CD1c-positive myeloid dendritic cell (primary cell): ENCODE measurements around the gene FAM167B.
"Not testable (repeated sequence)": the region's sequence is repeated elsewhere in the genome, so short reads cannot be mapped to it uniquely, and the experiment has no call there.

Experiments
- DNase-seq: peaks from one replicate; pipeline ENCODE4 v3.0.0-alpha.2; 2016; ENCODE audit errors: extremely low spot score

The FAM167B gene

DNA sequence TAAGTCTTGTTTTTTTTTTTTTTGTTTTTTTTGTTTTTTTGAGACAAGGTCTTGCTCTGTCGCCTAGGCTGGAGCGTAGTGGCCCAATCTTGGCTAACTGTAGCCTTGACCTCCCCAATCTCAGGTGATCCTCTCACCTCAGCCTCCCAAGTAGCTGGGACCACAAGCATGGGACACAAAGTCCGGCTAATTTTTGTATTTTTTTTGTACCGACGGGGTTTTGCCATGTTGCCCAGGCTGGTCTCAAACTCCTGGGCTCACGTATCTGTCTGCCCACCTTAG, 10.1 kb downstream of the FAM167B start:
- DNase-seq: no peak

DNA sequence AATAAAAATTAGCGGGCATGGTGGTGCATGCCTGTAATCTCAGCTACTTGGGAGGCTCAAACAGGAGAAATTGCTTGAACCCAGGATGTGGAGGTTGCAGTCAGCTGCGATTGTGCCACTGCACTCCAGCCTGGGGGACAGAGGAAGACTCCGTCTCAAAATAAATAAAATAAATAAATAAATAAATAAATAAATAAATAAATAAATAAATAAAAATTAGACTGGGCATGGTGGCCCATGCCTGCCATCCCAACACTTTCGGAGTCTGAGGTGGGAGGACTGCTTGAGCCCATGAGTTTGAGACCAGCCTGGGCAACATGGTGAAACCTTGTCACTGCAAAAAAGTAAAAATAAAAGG, 16.2 kb downstream of the FAM167B start:
- not testable (repeated sequence) for DNase-seq

DNA sequence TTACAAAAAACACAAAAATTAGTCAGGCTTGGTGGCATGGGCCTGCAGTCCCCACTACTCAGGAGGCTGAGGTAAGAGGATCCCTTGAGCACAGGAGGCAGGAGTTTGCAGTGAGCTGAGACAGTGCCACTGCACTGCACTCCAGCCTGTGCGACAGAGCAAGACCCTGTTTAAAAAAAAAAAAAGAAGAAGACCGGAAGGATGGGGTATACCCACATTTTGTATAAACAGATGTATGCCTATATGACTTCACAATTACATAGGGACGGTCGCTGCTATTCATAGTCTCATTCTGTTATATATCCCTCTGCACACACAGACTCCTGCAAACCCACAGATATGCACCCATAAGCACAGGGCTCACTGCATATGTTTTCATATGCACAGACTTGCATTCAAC, 16.7 kb downstream of the FAM167B start:
- DNase-seq: no peak

DNA sequence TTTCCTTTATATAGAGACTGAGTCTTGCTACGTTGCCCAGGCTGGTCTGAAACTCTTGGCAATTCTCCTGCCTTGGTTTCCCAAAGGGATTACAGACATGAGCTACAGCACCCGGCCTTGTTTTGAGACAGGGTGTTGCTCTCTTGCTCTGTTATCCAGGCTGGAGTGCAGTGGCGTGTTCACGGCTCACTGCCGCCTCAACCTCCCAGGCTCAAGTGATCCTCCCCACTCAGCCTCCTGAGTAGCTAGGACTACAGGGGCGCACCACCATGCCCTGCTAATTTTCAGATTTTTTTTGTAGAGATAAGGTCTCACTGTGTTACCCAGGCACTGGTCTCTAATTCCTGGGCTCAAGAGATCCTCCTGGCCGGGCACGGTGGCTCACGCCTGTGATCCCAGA, 18.8 kb downstream of the FAM167B start:
- no peak for DNase-seq

DNA sequence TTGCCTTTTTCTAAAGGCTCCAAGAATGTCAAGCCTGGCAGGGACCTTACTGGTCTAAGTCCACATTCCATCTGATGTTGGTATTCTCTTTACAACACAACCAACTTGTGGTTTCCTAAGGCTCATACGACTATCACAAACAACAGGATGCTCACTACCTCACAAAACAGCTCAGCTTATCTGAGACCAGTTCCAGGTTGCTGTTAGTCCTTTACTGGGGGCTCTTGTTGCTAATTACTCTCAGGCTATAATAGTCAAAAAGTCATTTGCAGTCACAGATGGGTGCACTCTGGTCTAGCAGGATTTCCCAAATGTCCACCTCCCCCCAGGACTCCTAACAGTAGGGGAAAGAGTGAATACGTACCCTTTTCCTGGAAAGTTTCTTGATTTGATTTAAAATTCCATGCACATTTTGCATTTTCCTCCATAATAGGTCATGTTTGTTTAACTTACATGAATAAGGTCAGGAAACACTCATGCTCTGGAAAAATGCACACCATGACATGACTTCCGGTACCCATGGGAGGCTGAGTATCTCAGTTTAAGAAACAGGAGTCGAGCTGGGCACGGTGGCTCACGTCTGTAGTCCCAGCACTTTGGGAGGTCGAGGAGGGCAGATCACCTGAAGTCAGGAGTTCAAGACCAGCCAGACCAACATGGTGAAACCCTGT, 20.0 kb downstream of the FAM167B start:
- no peak for DNase-seq

DNA sequence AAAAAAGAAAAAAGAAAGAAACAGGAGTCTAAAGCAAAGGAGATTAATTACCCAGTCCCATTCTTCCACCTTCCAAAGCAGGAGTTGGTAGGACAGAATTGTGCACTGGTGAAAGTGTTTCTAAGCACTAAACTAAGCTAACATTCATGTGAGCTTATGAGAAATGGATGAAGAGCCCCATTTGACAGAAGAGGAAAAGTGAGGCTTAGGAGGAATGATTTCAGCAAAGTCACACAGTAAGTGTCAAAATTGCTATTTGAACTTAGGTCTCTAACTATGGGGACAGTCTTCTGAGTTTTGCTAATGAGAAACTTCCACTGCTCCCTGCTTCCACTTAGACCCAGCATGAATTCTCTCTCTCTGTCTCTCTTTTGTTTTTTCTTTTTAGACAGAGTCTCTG, 22.7 kb downstream of the FAM167B start:
- DNase-seq: no peak

DNA sequence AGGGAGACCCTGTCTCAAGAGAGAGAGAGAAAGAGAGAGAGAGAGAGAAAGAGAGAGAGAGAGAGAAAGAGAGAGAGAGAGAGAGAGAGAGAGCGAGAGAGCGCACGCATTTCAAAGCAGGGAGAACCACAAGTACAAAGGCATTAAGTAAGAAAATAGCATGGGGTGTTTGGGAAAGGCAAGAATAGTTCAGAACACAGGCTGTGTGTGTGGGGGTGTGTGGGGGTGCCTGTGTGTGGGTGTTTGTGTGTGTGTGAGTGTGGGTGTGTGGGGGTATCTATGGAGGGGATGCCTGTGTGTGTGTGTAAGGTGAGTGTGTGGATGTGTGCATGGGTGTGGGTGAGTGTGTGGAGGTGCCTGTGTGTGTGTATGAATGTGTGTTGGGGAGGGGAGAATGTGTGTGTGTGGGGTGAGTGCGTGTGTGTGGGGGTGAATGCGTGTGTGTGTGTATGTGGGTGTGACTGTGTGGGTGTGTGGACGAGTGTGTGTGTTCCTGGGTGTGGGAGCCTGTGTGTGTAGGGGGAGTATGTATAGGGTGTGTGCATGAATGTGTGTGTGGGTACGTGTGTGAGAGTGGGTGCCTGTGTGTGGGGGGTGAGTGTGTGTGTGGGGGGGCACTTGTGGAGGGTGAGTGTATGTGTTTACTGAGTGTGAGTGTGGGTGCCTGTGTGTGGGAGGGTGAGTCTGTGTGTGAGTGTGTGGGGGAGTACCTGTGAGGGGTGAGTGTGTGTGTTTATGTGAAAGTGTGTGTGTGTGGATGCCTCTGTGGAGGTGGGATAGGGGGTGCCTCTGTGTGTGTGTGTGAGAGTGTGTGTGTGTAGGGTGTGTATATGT, 25.8 kb downstream of the FAM167B start:
- no peak for DNase-seq

DNA sequence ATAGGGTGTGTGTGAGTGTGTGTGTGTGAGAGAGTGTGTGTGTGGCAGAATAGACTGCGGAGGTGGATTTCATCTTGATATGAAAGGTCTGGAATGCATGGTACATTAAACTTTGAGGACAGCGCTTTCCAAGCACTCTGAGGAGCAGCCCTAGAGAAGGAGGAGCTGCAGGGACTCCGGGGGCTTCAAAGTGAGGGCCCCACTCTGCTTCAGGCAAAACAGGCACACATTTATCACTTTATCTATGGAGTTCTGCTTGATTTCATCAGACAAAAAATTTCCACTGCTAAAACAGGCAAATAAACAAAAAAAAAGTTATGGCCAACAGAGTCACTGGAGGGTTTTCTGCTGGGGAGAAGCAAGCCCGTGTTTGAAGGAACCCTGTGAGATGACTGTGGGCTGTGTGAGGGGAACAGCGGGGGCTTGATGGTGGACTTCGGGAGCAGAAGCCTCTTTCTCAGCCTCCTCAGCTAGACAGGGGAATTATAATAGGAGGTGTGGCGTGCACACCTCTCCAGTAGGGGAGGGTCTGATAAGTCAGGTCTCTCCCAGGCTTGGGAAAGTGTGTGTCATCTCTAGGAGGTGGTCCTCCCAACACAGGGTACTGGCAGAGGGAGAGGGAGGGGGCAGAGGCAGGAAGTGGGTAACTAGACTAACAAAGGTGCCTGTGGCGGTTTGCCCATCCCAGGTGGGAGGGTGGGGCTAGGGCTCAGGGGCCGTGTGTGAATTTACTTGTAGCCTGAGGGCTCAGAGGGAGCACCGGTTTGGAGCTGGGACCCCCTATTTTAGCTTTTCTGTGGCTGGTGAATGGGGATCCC, 26.6 kb downstream of the FAM167B start:
- peak; percentile 36 for DNase-seq

DNA sequence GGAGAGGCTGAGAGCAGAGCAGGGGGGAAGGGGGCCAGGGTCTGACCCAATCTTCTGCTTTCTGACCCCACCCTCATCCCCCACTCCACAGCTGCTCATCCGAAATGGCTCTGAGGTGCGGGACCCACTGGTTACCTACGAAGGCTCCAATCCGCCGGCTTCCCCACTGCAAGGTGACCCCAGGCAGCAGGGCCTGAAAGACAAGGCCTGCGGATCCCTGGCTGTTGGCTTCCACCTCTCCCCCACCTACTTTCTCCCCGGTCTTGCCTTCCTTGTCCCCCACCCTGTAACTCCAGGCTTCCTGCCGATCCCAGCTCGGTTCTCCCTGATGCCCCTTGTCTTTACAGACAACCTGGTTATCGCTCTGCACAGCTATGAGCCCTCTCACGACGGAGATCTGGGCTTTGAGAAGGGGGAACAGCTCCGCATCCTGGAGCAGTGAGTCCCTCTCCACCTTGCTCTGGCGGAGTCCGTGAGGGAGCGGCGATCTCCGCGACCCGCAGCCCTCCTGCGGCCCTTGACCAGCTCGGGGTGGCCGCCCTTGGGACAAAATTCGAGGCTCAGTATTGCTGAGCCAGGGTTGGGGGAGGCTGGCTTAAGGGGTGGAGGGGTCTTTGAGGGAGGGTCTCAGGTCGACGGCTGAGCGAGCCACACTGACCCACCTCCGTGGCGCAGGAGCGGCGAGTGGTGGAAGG, 27.8 kb downstream of the FAM167B start:
- DNase-seq: no peak

DNA sequence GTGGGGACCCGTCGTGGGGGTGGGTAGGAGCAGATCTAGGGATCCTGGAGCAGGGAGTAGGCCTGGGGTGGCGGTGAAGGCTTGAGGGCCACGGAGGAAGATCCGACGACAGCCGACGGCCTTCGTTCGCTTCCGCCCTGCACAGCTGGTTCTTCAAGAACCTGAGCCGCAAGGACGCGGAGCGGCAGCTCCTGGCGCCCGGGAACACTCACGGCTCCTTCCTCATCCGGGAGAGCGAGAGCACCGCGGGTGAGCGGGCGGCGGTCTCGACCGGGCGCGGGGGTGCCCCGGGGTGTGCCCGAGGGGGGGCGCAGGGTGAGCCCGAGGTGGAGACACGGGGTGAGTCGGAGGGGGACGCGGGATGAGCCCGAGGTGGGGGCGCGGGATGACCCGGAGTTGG, 28.4 kb downstream of the FAM167B start:
- DNase-seq: peak; percentile 17

DNA sequence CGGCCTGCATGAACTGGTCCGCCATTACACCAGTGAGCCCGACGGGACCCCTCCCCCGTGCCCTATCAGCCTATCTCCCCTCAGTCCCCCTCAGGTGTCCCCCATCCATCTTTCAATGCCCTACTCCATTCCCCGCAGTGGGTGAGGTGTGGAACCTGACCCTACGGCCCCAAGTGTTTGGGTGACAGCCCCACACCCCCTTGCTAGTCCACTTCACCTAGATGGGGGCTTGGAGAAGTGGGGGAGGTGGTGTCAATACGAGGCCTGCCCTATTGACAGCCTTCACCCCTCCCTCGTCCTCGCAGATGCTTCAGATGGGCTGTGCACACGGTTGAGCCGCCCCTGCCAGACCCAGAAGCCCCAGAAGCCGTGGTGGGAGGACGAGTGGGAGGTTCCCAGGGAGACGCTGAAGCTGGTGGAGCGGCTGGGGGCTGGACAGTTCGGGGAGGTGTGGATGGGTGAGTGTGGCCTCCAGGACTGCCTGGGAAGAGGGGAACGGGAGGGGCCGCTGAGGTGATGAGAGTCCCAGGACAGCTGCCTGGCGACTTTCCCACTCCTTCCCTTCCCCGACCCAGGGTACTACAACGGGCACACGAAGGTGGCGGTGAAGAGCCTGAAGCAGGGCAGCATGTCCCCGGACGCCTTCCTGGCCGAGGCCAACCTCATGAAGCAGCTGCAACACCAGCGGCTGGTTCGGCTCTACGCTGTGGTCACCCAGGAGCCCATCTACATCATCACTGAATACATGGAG, 29.2 kb downstream of the FAM167B start:
- no peak for DNase-seq

DNA sequence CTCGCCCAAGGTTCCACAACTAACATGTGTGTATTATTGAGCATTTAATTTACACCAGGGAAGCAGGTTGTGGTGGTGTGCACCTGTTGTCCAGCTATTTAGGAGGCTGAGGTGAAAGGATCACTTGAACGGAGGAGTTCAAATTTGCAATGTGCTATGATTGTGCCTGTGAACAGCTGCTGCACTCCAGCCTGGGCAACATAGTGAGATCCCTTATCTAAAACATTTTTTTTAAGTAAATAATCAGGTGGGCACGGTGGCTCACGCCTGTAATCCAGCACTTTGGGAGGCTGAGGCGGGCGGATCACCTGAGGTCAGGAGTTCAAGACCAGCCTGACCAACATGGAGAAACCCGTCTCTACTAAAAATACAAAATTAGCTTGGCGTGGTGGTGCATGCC, 37.8 kb downstream of the FAM167B start:
- not testable (repeated sequence) for DNase-seq

DNA sequence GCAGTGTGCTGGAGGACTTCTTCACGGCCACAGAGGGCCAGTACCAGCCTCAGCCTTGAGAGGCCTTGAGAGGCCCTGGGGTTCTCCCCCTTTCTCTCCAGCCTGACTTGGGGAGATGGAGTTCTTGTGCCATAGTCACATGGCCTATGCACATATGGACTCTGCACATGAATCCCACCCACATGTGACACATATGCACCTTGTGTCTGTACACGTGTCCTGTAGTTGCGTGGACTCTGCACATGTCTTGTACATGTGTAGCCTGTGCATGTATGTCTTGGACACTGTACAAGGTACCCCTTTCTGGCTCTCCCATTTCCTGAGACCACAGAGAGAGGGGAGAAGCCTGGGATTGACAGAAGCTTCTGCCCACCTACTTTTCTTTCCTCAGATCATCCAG, 38.6 kb downstream of the FAM167B start:
- DNase-seq: no peak

DNA sequence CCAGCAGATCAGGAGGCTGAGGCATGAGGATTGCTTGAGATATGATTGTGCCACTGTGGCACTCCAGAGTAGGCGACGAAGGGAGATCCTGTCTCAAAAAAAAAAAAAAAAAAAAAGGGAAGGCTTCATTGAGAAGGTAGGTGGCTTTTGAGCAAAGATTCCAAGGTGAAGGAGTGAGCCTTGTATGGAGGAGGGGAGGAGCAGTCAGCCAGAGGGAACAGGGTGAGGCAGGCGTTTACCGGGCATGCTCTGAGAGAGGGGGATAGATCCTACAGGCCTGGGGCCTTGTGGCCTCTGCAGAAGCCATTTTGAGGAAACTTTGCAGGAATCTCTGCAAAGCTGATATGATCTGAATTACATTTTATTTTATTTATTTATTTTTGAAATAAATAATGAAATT, 39.7 kb downstream of the FAM167B start:
- no peak for DNase-seq

DNA sequence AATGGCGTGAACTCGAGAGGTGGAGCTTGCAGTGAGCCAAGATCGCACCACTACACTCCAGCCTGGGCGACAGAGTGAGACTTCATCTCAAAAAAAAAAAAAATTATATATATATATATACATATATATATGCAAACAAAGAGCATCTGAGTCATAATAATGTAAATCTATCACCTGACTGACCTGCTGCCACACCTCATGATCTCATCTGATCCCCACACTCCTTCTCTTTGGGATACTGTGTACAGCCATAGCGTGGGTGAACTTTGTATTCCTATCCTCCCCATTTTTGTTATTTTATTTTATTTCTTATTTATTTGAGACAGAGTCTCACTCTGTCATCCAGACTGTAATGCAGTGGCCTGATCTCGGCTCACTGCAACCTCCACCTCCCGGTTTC, 42.2 kb downstream of the FAM167B start:
- no peak for DNase-seq

DNA sequence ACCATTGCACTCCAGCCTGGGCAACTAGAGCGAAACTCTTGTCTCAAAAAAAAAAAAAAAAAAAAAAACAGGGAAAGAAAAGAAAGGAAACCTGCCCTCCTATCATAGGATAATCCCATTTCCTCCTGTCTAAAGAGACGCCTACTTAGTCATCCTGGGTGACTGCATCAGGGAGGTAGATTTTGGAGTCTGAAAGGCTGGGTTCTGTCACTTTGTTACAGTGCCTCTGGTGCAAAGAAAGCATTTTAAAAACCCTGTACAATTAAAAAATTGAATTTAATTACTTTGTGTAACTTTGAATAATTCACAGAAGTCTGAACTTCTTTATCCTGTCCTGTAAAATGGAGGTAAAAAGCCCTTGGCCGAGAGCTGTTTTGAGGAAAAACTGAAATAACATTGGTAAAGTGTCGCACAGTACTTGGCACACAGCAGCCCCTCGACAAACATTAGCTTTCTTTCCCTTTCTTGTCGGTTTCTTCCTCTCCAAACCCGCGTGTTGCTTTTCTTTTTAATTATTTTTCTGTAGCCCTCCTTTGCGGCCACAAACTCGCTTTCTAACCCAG, 44.2 kb downstream of the FAM167B start:
- peak; percentile 11 for DNase-seq

DNA sequence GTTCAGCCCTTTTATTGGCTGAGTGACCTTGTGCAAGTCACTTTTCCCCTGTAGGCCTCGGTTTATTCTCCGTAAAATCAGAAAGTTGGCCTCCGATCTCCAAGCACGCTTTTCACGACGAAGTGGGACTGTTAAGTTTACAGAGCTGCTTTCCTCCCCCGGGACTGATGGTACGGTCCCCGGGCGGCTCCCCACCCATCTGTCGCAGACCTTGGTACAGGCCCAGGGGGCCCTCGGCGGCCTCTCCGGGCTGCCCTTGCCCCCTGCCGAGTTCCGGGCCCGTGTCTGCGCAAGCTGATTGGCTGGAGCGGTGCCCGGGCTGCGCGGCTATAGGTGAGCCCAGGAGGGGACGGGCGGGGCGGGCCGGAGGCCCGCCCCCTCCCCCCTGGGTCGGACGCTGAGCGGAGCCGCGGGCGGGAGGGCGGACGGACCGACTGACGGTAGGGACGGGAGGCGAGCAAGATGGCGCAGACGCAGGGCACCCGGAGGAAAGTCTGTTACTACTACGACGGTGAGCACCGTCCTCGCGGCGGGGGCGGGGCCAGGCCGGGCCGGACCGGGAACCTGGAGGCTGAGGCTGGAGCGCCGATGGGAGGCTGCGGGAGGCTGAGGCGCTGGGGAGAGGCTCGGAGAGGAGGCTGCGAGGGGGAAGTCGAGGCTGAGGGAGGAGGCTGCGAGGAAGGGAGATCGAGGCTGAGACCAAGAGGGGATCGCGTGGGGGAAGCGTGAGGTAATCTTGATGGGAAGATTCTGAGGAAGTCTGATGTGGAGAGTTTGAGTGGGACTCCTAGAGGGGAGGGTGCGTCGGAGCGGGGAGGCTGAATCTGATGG, 44.9 kb downstream of the FAM167B start, which contains the start of gene HDAC1:
HDAC1 (plus strand) TSS at position 376 of the 831 bp plus-strand sequence; CDS start at position 463, 87 bp downstream.
- DNase-seq: peak; percentile 98

DNA sequence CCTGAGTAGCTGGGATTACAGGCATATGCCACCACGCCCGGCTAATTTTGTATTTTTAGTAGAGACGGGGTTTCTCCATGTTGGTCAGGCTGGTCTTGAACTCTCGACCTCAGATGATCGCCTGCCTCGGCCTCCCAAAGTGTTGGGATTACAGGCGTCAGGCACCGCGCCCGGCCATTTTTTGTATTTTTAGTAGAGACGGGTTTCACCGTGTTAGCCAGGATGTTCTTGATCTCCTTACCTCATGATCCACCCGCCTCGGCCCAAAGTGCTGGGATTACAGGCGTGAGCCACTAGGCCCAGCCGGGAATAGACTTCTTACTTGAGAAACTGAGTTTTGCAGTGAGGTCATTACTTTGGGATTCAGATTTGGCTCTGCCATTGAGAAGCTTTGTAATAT, 51.2 kb downstream of the FAM167B start:
- not testable (repeated sequence) for DNase-seq
